ENCODE data around the gene NCKAP5. TPM values are rescaled to one million over a fixed set of nuclear protein-coding genes. Genes with fewer than 3 reads are reported as not detected.

NCKAP5 gene
- polyA plus RNA-seq, 1 experiment = 16.6 TPM

DNA sequence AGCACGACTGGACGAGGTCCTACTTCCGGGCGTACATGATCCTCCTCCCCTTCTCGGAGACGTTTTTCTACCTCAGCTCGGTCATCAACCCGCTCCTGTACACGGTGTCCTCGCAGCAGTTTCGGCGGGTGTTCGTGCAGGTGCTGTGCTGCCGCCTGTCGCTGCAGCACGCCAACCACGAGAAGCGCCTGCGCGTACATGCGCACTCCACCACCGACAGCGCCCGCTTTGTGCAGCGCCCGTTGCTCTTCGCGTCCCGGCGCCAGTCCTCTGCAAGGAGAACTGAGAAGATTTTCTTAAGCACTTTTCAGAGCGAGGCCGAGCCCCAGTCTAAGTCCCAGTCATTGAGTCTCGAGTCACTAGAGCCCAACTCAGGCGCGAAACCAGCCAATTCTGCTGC is 923.1 kb downstream of the NCKAP5 start:
- Histone ChIP-seq H3K27me3 (ENCODE audit: control insufficient read depth, insufficient read depth, low read length) (no peaks in the 10 kb centered on the region), H3K27ac (ENCODE audit: low read depth, low read length) (no peak overlapping the region), H3K4me3 (ENCODE audit: low read depth, low read length) (no peak overlapping the region), H3K9me3 (ENCODE audit: control insufficient read depth, insufficient read depth, low read length) (peaks cover 3% of the 10 kb centered on the region; the same call in 1 of the 2 replicates)
- POLR2A ChIA-PET = no interaction called here
- CTCF ChIA-PET = interaction anchor here (2.0 kb wide), 1 partner anchor 98 kb away, joined by 6 read pairs; no protein-coding TSS in a partner anchor
- TF ChIP-seq, protein P1, sequence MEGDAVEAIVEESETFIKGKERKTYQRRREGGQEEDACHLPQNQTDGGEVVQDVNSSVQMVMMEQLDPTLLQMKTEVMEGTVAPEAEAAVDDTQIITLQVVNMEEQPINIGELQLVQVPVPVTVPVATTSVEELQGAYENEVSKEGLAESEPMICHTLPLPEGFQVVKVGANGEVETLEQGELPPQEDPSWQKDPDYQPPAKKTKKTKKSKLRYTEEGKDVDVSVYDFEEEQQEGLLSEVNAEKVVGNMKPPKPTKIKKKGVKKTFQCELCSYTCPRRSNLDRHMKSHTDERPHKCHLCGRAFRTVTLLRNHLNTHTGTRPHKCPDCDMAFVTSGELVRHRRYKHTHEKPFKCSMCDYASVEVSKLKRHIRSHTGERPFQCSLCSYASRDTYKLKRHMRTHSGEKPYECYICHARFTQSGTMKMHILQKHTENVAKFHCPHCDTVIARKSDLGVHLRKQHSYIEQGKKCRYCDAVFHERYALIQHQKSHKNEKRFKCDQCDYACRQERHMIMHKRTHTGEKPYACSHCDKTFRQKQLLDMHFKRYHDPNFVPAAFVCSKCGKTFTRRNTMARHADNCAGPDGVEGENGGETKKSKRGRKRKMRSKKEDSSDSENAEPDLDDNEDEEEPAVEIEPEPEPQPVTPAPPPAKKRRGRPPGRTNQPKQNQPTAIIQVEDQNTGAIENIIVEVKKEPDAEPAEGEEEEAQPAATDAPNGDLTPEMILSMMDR (IDR thresholded peaks at IDR 0.05; ENCODE audit: low read depth, low read length) = no peak
- DNase-seq (ENCODE audit: low read depth, low spot score) = no peak

DNA sequence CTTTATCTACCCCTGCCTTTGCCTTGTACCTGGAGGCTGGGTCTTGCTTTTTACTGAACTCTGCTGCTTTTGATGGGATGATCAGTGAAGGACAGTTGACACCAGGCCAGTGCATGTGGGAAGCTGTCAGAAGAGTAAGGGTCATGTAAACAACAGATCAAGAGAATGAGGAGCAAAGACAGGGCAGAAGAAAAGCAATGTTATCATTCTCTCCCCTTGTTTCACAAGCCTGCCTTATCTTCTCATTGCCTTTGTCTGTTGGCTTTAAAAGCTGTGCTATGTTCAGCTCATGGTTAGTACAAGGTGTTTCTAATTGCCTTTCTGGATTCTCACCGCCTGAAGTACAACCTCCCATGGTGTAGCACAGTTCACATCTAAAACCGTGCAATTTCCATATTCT is 925.8 kb downstream of the NCKAP5 start:
- POLR2A ChIA-PET = no interaction called here

DNA sequence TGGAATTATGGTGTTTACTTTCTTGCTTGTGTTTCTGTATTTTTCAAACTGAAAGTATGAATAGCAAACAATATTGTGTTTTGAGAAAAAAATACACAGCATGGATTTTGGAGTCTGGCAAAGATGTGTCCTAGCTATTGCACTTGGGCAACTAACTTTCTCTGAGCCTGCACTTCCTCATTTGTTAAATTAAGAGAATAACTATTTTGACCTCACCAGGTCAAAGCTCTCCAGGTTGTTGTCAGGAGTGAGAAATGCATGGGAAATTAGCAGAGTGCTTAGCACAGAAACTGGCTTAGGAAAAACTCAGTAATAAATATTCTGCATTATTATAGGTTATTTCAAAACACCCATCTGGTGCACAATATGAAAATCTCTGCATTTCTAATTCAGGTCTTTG is 926.4 kb downstream of the NCKAP5 start:
- CTCF ChIA-PET = interaction anchor here (0.9 to 1.5 kb wide), 2 partner anchors 10 to 95 kb away, joined by 3 to 6 read pairs; no protein-coding TSS in a partner anchor
- DNase-seq (ENCODE audit: low read depth, low spot score) = no peak

More for the DNA sequence above, 925.8 kb downstream of the NCKAP5 start:
- peaks cover 3% of the 10 kb centered on the region; the same call in 1 of the 2 replicates for H3K9me3 ChIP-seq (ENCODE audit: control insufficient read depth, insufficient read depth, low read length)
- H3K4me3 ChIP-seq (ENCODE audit: low read depth, low read length) = no peak overlapping the region
- H3K27me3 ChIP-seq (ENCODE audit: control insufficient read depth, insufficient read depth, low read length) = no peaks in the 10 kb centered on the region
- CTCF ChIA-PET = interaction anchor here (0.9 to 1.5 kb wide), 2 partner anchors 9 to 95 kb away, joined by 3 to 6 read pairs; no protein-coding TSS in a partner anchor
- no peak for DNase-seq (ENCODE audit: low read depth, low spot score)
- TF ChIP-seq, protein P1 (IDR thresholded peaks at IDR 0.05; ENCODE audit: low read depth, low read length) = no peak
- no peak overlapping the region for H3K27ac ChIP-seq (ENCODE audit: low read depth, low read length)

DNA sequence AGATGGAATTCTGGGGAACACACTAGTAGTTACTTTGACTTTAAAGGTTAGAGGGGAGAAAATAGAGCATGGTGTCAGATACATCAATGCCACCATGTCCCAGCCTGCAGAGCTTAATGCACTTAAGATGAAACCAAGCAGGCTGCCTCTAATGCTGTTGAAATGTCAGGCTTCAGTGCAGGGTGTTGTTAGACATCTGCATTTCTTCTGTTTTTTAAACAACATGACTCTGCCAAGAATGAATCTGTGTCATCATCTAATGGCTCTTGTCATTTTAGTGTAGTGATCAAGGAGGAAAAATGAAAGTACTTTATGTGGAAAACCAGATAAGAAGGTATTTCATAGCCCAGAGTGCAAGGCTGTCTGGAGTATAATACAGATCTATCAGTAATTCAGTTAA is 928.1 kb downstream of the NCKAP5 start:
- CTCF ChIA-PET = no interaction called here
- Histone ChIP-seq H3K27ac (ENCODE audit: low read depth, low read length) (no peak overlapping the region), H3K9me3 (ENCODE audit: control insufficient read depth, insufficient read depth, low read length) (peaks cover under 1% of the 10 kb centered on the region; the same call in 1 of the 2 replicates), H3K4me3 (ENCODE audit: low read depth, low read length) (no peak overlapping the region), H3K27me3 (ENCODE audit: control insufficient read depth, insufficient read depth, low read length) (no peaks in the 10 kb centered on the region)
- no peak for DNase-seq (ENCODE audit: low read depth, low spot score)
- TF ChIP-seq, protein P1 (IDR thresholded peaks at IDR 0.05; ENCODE audit: low read depth, low read length) = no peak
- POLR2A ChIA-PET = no interaction called here

More for the DNA sequence above, 926.4 kb downstream of the NCKAP5 start:
- POLR2A ChIA-PET = no interaction called here
- TF ChIP-seq, protein P1 (IDR thresholded peaks at IDR 0.05; ENCODE audit: low read depth, low read length) = no peak
- H3K27me3 ChIP-seq (ENCODE audit: control insufficient read depth, insufficient read depth, low read length) = no peaks in the 10 kb centered on the region
- no peak overlapping the region for H3K27ac ChIP-seq (ENCODE audit: low read depth, low read length)
- peaks cover 3% of the 10 kb centered on the region; the same call in 1 of the 2 replicates for H3K9me3 ChIP-seq (ENCODE audit: control insufficient read depth, insufficient read depth, low read length)
- no peak overlapping the region for H3K4me3 ChIP-seq (ENCODE audit: low read depth, low read length)

DNA sequence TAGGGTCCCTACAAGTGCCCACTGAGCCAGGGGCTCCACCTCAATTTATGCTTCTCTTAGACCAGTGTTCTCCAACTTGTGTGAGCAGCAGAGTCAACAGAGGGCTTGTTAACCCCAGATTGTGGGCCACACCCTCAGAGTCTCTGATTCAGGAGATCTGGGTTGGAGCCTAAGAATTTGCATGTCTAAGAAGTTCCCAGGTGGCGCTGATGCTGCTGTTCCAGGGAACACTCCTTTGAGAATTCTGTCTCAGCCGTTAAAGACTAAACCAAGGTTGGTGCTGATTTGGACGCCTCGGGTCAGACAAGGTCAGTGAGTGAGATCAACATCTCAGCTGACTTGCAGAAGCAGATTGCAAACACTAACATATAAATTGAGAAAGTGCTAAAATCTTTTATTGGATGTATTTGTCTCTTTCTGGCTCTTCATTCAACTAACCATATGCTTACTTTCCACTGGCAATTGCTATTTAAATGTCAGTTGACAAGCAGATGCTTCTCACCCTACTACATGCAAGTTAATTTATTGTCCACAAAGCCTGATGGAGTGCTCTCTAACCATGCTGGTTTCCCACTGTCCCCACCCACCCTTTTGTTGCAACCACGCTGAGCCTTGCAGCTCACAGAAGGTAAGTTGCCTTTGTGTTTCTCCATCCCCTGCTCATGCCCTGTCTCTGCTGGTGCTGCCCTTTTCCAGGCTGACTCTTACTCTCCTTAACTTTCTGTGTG is 929.8 kb downstream of the NCKAP5 start:
- TF ChIP-seq, protein P1 (IDR thresholded peaks at IDR 0.05; ENCODE audit: low read depth, low read length) = no peak
- H3K4me3 ChIP-seq (ENCODE audit: low read depth, low read length) = no peak overlapping the region
- ChIA-PET POLR2A (interaction anchor here (0.5 to 0.6 kb wide), 2 partner anchors 14 to 512 kb away, joined by 3 to 6 read pairs; no protein-coding TSS in a partner anchor), CTCF (no interaction called here)
- H3K27ac ChIP-seq (ENCODE audit: low read depth, low read length) = no peak overlapping the region
- no peak for DNase-seq (ENCODE audit: low read depth, low spot score)
- H3K27me3 ChIP-seq (ENCODE audit: control insufficient read depth, insufficient read depth, low read length) = no peaks in the 10 kb centered on the region
- H3K9me3 ChIP-seq (ENCODE audit: control insufficient read depth, insufficient read depth, low read length) = no peaks in the 10 kb centered on the region

Data from AG04450 (cell line).